ENCODE measurements around the gene MICU2. TPM values are rescaled to one million over a fixed set of nuclear protein-coding genes. Genes with fewer than 3 reads are reported as not detected.
A peak's percentile ranks its signal among the peaks of the same experiment; 100 is the strongest.

Gene MICU2
- total RNA-seq, 1 experiment from 2014 or later: 69.9 TPM

GRCh38 chr13:21526707-21527540, 77.0 kb downstream of the MICU2 start:
- no peaks in the 10 kb centered on the region for H3K9me2 ChIP-seq (replicated peaks; ENCODE audit: low read length)
- BruUV-seq (replicated peaks): no TSS peak
- H3K27me3 ChIP-seq (ENCODE audit: low read length): no peaks in the 10 kb centered on the region
- ATAC-seq (peak; percentile 57; the same call in 1 of the 2 replicates), DNase-seq (no peak)
- no peaks in the 10 kb centered on the region for H3K36me3 ChIP-seq (ENCODE audit: low read depth, low read length)
- no peaks in the 10 kb centered on the region for H3K79me2 ChIP-seq (ENCODE audit: low read length)
- no peak overlapping the region for H3K9ac ChIP-seq (ENCODE audit: low read length)
- no peaks in the 10 kb centered on the region for H3F3A ChIP-seq (ENCODE audit: low read length, unreplicated experiment)
- TF ChIP-seq EZH2 (IDR thresholded peaks at IDR 0.05; ENCODE audit: low read length, unreplicated experiment): no peak
- TF ChIP-seq, protein P1, sequence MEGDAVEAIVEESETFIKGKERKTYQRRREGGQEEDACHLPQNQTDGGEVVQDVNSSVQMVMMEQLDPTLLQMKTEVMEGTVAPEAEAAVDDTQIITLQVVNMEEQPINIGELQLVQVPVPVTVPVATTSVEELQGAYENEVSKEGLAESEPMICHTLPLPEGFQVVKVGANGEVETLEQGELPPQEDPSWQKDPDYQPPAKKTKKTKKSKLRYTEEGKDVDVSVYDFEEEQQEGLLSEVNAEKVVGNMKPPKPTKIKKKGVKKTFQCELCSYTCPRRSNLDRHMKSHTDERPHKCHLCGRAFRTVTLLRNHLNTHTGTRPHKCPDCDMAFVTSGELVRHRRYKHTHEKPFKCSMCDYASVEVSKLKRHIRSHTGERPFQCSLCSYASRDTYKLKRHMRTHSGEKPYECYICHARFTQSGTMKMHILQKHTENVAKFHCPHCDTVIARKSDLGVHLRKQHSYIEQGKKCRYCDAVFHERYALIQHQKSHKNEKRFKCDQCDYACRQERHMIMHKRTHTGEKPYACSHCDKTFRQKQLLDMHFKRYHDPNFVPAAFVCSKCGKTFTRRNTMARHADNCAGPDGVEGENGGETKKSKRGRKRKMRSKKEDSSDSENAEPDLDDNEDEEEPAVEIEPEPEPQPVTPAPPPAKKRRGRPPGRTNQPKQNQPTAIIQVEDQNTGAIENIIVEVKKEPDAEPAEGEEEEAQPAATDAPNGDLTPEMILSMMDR (conservative IDR thresholded peaks at IDR 0.05; ENCODE audit: low read depth, low read length): no peak
- TF ChIP-seq EZH2phosphoT487 (IDR thresholded peaks at IDR 0.05; ENCODE audit: borderline replicate concordance, low read length): no peak
- intact Hi-C loops (cut with micrococcal nuclease): no loop called here
- H3K9me3 ChIP-seq (ENCODE audit: low read length): no peaks in the 10 kb centered on the region
- no peaks in the 10 kb centered on the region for H4K20me1 ChIP-seq (ENCODE audit: low read length)
- H3K4me2 ChIP-seq (ENCODE audit: low read length): no peak overlapping the region
- CTCF ChIA-PET: no interaction called here
- H3K4me3 ChIP-seq (ENCODE audit: low read length): no peak overlapping the region
- no peaks in the 10 kb centered on the region for H3K4me1 ChIP-seq (ENCODE audit: insufficient read depth, low read length)
- H3K27ac ChIP-seq (ENCODE audit: low read length): no peak overlapping the region
- POLR2A ChIA-PET (ENCODE audit: unreplicated experiment): no interaction called here
- no peak overlapping the region for H2AFZ ChIP-seq (ENCODE audit: low read length)

DNA sequence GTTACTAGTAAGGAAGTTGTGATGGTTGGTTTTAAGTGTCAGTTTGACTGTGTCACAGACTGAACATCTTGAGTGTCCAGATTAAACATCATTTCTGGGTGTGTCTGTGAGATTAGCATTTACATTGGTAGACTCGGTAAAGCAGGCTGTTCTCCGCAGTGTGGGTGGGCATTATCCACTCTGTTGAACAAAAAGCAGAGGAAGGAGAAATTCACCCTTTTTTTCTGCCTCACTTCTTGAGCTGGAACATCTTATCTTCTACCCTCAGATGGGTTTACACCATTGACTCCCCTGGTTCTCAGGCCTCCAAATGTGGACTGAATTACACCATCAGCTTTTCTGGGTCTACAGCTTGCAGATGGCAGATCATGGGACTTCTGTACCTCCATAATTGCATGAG, 81.1 kb downstream of the MICU2 start:
- Histone ChIP-seq H3K9ac (ENCODE audit: low read length) (no peak overlapping the region), H3K9me3 (ENCODE audit: low read length) (no peaks in the 10 kb centered on the region), H4K20me1 (ENCODE audit: low read length) (no peaks in the 10 kb centered on the region), H3K79me2 (ENCODE audit: low read length) (no peaks in the 10 kb centered on the region), H3F3A (ENCODE audit: low read length, unreplicated experiment) (no peaks in the 10 kb centered on the region), H3K36me3 (ENCODE audit: low read depth, low read length) (no peaks in the 10 kb centered on the region), H3K9me2 (replicated peaks; ENCODE audit: low read length) (no peaks in the 10 kb centered on the region), H3K4me2 (ENCODE audit: low read length) (no peak overlapping the region), H2AFZ (ENCODE audit: low read length) (no peak overlapping the region), H3K4me1 (ENCODE audit: insufficient read depth, low read length) (no peaks in the 10 kb centered on the region; the same call in 1 of the 2 replicates), H3K4me3 (ENCODE audit: low read length) (no peak overlapping the region), H3K27ac (ENCODE audit: low read length) (no peak overlapping the region), H3K27me3 (ENCODE audit: low read length) (no peaks in the 10 kb centered on the region)
- TF ChIP-seq, protein P1 (conservative IDR thresholded peaks at IDR 0.05; ENCODE audit: low read depth, low read length): no peak
- TF ChIP-seq EZH2phosphoT487 (IDR thresholded peaks at IDR 0.05; ENCODE audit: borderline replicate concordance, low read length): no peak
- no peak for TF ChIP-seq EZH2 (IDR thresholded peaks at IDR 0.05; ENCODE audit: low read length, unreplicated experiment)
- intact Hi-C loops (cut with micrococcal nuclease): no loop called here
- DNase-seq (no peak), ATAC-seq (no peak)
- ChIA-PET POLR2A (ENCODE audit: unreplicated experiment) (no interaction called here), CTCF (no interaction called here)
- BruUV-seq (replicated peaks): no TSS peak

DNA sequence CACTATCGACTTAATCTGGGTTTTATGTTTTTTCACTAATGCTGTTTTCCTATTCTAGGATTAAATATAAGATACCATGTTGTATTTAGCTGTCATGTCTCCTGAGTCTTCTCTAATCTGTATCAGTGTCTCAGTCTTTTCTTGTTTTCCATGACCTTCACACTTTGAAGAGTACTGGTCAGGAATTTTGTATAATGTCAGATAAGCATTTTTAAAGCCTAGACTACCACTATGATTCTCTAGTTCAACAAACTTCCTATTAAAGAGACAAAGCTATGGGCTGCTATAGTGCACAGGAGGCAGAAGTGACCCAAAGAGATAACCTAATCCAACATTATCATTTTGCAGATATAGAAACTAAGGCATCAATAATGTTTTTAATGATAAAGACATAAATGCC, 81.8 kb downstream of the MICU2 start:
- no peak for ATAC-seq
- Histone ChIP-seq H3K27me3 (ENCODE audit: low read length) (no peaks in the 10 kb centered on the region), H3K4me3 (ENCODE audit: low read length) (no peak overlapping the region), H3K4me2 (ENCODE audit: low read length) (no peak overlapping the region), H3K9me3 (ENCODE audit: low read length) (no peaks in the 10 kb centered on the region), H3K79me2 (ENCODE audit: low read length) (no peaks in the 10 kb centered on the region), H3K4me1 (ENCODE audit: insufficient read depth, low read length) (no peaks in the 10 kb centered on the region; the same call in 1 of the 2 replicates), H4K20me1 (ENCODE audit: low read length) (no peaks in the 10 kb centered on the region), H3K36me3 (ENCODE audit: low read depth, low read length) (no peaks in the 10 kb centered on the region), H2AFZ (ENCODE audit: low read length) (no peak overlapping the region), H3K27ac (ENCODE audit: low read length) (no peak overlapping the region), H3K9me2 (replicated peaks; ENCODE audit: low read length) (no peaks in the 10 kb centered on the region), H3F3A (ENCODE audit: low read length, unreplicated experiment) (no peaks in the 10 kb centered on the region), H3K9ac (ENCODE audit: low read length) (no peak overlapping the region)
- DNase-seq: no peak
- TF ChIP-seq EZH2phosphoT487 (IDR thresholded peaks at IDR 0.05; ENCODE audit: borderline replicate concordance, low read length): no peak
- intact Hi-C loops (cut with micrococcal nuclease): no loop called here
- BruUV-seq (replicated peaks): no TSS peak
- CTCF ChIA-PET: no interaction called here
- POLR2A ChIA-PET (ENCODE audit: unreplicated experiment): no interaction called here
